T-helper 2 cell (primary cell): ENCODE results near the gene RAB31.
"Not testable (repeated sequence)": the region's sequence is repeated elsewhere in the genome, so short reads cannot be mapped to it uniquely, and the experiment has no call there.

Experiments used
- DNase-seq, 5 experiments: peaks; one replicate each; pipeline versions ENCODE4 v3.0.0 to v3.0.0-alpha.2; 2012 to 2022

Gene RAB31

GRCh38 chr18:9764011-9764481 is 55.9 kb downstream of the RAB31 start:
- no peak for DNase-seq

- DNase-seq, result no peak
Observed at GRCh38 chr18:9765501-9765900, 57.4 kb downstream of the RAB31 start.

- no peak for DNase-seq
Observed at GRCh38 chr18:9766076-9766481, 58.0 kb downstream of the RAB31 start.

GRCh38 chr18:9766740-9767139 is 58.6 kb downstream of the RAB31 start:
- no peak for DNase-seq

- not testable (repeated sequence) for DNase-seq
Observed at GRCh38 chr18:9768071-9768691, 60.1 kb downstream of the RAB31 start.

- not testable (repeated sequence) for DNase-seq
Observed at GRCh38 chr18:9770111-9770510, 62.0 kb downstream of the RAB31 start.

- peak in 4 of 5 experiments; percentile 14 to 25 (median 18) for DNase-seq
Observed at GRCh38 chr18:9771261-9771976, 63.3 kb downstream of the RAB31 start.

- DNase-seq, result no peak
Observed at GRCh38 chr18:9771977-9772660, 64.0 kb downstream of the RAB31 start.

- DNase-seq, result no peak
Observed at GRCh38 chr18:9772847-9773677, 65.0 kb downstream of the RAB31 start.

GRCh38 chr18:9774150-9774549 is 66.0 kb downstream of the RAB31 start:
- no peak for DNase-seq

- DNase-seq, result no peak
Observed at GRCh38 chr18:9775178-9775577, 67.1 kb downstream of the RAB31 start.

GRCh38 chr18:9779630-9780029 is 71.5 kb downstream of the RAB31 start:
- DNase-seq, result no peak

GRCh38 chr18:9782073-9782857 is 74.2 kb downstream of the RAB31 start:
- DNase-seq, result no peak

GRCh38 chr18:9786631-9787030 is 78.5 kb downstream of the RAB31 start:
- no peak for DNase-seq

GRCh38 chr18:9787036-9787435 is 78.9 kb downstream of the RAB31 start:
- no peak for DNase-seq

- no peak for DNase-seq
Observed at GRCh38 chr18:9787712-9788111, 79.6 kb downstream of the RAB31 start.

- no peak for DNase-seq
Observed at GRCh38 chr18:9788140-9788539, 80.0 kb downstream of the RAB31 start.

GRCh38 chr18:9788860-9789259 is 80.8 kb downstream of the RAB31 start:
- DNase-seq, result no peak

- DNase-seq, result no peak
Observed at GRCh38 chr18:9790261-9790660, 82.2 kb downstream of the RAB31 start.

- no peak for DNase-seq
Observed at GRCh38 chr18:9791991-9792390, 83.9 kb downstream of the RAB31 start.

GRCh38 chr18:9792565-9793245 is 84.6 kb downstream of the RAB31 start:
- DNase-seq, result peak in 1 of 5 experiments; percentile 39
